GM20431 (cell line): ENCODE data around the gene OR2T6.
"Not testable (repeated sequence)": the region's sequence is repeated elsewhere in the genome, so short reads cannot be mapped to it uniquely, and the experiment has no call there.

Source experiments
- in situ Hi-C: fragments of 300-500 bp; cut with MseI, MboI; formaldehyde crosslinking; loops from one replicate; pipeline ENCODE4 v1.15.0; 2020; ENCODE audit warnings: low sequenced_read_pairs; ENCODE audit not compliant: unreplicated experiment

The OR2T6 gene, protein sequence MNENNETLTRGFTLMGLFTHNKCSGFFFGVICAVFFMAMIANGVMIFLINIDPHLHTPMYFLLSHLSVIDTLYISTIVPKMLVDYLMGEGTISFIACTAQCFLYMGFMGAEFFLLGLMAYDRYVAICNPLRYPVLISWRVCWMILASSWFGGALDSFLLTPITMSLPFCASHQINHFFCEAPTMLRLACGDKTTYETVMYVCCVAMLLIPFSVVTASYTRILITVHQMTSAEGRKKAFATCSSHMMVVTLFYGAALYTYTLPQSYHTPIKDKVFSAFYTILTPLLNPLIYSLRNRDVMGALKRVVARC

DNA sequence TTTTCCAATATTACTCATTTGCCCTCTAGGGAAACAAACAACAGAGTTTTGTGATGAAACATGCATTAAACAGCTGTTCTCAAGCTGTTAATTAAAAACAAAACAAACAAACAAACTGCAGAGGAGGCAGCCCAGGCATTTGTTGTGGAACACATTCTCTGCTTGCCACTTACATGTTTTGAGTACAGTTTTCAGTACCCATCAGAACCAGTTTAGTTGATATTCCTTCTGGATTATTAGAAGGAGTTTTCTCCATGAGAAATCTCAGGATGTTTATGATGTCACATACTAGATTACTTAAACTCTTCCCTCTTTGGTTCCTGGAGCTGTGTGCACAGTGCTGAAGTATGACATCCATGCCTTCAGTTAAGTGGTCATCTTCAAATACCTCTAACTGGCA, at the start of gene OR2T6:
TSS of gene OR2T6 (plus strand) at position 301 of the 400 bp plus-strand sequence. CDS start 11,863 bp downstream, outside the sequence.
- in situ Hi-C loops: no loop called here

DNA sequence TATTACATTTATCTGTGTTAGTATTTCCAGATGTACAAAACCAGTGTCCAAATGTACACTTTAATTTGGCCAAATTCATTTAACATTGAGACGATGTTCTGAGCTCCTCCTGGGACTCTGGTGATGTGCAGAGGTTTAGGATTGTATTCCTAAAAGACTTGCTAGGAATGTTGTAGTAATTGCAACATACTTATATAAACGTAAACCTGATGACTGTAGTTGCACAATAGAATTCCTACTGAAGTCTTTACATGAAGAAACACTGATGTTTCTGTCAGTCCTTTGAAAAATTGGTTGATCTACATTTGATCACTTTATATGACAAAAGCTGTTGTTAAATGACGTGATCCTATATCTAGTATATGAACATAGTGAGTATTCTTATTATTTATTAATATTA, 32.1 kb upstream of the OR2T6 start:
- in situ Hi-C loops: no loop called here

DNA sequence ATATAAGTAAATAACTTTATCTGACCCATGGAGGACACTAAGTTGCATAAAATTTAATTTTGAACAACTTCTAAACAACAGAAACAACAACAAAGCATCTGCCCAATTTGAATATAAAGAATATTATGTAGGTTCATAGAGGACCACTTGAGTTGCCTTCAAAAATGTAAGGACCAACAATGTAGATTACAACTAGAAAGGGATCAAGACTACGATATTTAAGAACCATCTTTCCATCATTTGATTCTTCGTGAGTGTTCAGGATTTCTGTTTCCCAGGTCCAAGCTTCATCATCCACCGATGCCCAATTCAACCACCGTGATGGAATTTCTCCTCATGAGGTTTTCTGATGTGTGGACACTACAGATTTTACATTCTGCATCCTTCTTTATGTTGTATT, 27.1 kb upstream of the OR2T6 start, which contains the start of gene OR14C36:
TSS of gene OR14C36 (plus strand) at position 301 of the 400 bp plus-strand sequence. CDS start at position 301, 0 bp downstream.
- in situ Hi-C loops: no loop called here

DNA sequence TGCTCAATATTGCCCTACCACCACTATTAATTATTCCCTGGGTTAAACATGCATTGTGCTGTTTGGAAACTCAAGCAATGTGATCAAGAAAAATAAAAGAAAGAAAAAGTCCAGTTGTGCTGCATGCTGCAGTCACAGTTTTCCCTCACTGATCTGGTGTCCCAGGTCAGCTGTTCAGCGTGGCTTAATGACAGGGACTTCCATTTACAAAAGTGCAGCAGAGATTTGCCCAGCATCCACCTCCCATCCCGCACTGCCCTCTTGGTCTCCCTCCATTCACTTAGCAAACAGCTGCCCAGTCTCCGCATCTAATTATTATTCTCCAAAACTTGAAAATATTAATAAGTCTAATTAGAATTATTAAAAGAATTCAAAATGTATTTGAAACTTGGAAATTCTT, 16.1 kb upstream of the OR2T6 start:
- in situ Hi-C loops: no loop called here

DNA sequence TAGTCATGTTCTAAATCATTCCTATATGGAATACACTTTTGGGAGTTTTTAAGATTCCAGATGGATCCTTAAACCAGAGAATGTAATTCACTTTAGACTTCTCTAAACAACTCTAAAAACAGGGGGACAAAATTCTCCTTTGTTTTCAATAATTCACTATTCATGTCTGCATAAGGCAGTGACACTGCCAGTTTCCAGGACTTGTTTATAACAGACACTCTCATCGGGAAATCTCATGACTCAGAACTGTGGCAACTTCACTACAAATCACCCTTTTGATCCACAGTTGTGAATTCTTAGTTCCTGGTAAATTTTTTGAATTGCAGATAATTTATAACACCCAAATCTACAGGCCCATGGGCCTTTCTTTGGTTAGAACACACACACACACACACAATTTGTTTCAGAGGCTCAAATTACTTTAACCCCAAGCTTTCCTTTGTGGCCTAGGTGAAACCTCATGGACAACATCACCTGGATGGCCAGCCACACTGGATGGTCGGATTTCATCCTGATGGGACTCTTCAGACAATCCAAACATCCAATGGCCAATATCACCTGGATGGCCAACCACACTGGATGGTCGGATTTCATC, 14.3 kb upstream of the OR2T6 start, which contains the start of gene OR2T4:
TSS of gene OR2T4 (plus strand) at position 545 of the 595 bp plus-strand sequence. CDS start at position 545, 0 bp downstream.
- in situ Hi-C loops: no loop called here

DNA sequence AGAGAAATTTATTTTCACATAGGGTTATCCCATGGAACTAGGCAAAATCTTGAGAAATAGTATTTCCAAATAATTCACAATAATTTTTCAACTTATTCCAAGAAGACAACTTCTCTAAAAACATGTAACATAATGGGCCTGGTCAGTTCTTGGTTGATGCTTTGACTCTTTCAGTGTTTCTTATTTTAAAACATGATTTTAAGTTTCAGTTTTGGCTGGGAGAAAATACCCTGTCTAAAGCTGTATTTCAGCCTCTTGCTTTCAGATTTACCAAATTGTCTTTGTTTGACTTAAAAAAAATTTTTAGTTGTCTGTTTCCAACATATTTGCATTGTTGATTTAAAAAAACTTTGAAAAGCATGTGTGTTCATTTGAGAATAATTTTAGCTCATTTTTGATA, 8.9 kb upstream of the OR2T6 start:
- in situ Hi-C loops: no loop called here

DNA sequence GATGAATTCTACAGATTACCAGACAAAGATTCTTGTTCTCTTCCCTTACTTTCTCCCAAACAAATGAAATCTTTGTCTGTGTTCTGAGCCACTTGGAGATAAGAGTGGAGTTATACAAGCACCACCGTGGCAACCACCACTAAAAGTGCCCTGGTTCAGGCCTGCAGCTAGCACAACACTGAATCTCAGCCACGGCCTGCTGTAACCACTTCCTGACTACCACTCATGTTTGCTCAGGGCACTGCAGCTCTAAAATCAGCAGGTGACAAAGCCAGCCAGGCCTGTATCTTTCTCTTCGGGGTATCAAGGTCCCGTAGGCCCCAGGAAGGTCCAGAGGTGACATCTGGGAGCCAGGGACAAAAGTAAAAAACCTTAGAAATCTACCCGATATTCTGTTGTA, 3.2 kb upstream of the OR2T6 start:
- in situ Hi-C loops: no loop called here

DNA sequence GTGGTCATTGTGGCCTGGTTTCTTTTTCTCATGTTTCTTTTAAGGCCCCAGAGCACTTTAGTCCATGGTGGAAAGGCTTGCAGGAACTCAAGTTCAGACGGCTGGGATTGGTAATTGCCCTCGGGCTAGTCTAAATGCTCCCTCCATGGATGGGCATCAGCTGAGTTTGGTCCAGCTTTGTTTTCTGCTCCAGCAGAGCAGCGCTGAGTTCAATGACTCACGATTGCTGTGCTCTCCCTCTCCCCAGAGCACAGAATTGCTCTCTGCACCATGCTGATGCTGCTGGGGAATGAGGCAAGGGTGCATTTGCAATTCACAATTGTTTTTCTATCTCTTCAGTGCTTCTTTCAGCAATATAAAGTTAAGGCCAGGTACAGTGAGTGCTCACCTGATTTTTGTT, 1.8 kb upstream of the OR2T6 start:
- in situ Hi-C loops: no loop called here

DNA sequence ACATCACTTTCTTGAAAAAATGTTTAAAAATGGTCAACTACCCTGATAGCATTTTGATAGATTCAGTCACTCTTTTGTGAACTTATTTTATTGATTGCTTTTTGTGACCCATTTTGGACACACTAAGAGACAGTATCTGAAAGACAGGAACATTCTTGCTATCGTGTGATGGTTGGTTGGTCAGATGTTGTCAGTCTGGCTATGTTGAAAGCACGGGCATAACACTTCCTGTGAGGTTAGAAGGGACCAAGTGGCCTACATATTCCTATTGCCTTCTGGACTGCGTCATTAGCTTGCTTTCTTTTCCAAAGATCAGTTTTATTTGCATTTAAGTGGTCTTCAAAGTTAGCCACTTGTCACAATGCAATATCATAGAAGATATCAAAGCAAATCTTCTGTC, 1.4 kb downstream of the OR2T6 start:
- in situ Hi-C loops: no loop called here

DNA sequence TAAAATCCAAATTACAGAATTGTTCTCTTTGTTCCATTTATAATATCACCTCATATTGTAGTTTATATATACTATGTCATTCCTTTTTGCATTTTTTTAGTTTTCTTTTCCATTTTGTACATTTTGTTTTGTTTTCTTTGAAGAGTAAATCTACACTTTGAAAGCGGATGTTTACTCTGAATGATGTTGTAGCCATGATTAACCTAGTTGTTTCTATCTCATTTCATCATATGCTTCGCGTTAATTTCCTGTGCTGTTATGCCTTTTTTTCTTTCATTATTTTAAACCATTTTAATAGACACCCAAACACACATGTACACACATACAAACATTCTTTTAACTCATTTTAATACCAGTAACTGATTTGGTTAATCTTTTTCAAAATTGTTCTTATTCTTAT, 5.3 kb downstream of the OR2T6 start:
- in situ Hi-C loops: no loop called here

DNA sequence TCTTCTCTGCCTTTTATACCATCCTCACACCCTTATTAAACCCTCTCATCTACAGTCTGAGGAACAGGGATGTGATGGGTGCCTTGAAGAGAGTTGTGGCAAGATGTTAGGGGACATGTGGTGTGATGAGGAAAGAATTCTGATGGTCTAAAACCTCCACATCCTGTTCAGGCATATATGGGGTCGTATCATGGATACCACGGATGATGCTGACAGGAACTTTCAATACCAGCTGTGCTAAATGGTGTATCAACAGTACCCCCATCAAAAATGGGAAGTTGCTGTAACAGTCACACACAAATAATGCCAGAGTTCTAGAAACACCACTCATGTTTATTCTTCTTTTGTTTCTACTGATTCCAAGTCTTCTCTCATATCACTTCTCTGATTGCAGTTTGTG, 12.9 kb downstream of the OR2T6 start:
- in situ Hi-C loops: no loop called here

DNA sequence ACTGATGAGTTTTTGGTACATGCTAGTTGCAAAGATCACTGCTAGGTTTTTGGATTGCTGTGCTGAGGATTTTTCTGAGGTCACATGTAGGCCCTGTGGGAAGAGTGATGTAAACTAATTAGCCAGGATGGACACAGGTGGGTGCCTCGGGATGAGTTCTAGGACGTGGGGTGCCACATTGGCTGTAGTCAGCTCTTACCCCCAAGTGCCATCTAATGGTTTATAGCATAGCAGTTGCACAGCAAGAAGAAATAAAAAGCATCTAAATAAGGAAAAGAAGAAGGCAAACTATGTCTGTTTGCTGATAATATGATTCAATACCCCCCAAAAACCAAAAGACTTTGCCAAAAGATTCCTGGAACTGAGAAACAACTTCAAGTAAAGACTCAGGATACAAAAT, 17.5 kb downstream of the OR2T6 start:
- in situ Hi-C loops: no loop called here

DNA sequence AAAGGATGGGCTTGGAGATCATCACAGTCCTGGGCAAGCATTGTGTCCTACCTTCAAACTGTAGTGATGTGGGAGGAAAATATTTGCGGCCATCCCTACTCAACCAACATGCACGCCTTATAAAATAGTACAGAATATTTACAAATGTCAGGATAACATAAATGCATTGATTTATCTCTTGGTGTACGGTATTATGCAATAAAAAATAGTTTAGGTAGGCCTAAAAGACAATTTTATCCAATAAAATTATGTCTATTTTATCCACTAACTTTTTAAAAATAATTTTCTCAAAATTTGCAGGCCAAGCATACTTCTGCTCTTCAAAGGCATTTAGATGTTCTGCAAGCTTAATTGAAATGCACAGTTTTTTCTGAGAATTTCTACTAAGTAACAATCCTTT, 27.2 kb downstream of the OR2T6 start, which contains the start of gene OR2T1:
TSS of gene OR2T1 (plus strand) at position 301 of the 400 bp plus-strand sequence. CDS start 3,100 bp downstream, outside the sequence.
- in situ Hi-C loops: no loop called here

DNA sequence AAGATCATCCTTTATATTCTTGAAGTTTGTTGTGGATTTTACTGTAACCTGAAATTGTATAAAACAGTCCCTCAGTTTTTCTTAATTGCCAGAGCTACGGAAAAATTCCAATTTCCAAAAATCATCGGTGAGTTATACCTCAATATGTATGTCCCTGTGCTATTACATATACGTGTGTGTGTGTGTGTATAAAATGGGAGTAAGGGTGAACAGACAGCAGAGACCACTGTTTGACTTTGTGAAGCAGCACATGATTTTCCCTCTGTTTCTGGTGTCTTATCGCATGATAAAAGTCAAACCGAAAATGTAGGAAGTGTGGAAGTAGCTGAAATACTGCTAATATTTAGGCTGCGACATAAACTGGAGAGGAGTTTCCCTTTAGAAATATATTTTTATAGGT, 28.5 kb downstream of the OR2T6 start:
- in situ Hi-C loops: no loop called here

DNA sequence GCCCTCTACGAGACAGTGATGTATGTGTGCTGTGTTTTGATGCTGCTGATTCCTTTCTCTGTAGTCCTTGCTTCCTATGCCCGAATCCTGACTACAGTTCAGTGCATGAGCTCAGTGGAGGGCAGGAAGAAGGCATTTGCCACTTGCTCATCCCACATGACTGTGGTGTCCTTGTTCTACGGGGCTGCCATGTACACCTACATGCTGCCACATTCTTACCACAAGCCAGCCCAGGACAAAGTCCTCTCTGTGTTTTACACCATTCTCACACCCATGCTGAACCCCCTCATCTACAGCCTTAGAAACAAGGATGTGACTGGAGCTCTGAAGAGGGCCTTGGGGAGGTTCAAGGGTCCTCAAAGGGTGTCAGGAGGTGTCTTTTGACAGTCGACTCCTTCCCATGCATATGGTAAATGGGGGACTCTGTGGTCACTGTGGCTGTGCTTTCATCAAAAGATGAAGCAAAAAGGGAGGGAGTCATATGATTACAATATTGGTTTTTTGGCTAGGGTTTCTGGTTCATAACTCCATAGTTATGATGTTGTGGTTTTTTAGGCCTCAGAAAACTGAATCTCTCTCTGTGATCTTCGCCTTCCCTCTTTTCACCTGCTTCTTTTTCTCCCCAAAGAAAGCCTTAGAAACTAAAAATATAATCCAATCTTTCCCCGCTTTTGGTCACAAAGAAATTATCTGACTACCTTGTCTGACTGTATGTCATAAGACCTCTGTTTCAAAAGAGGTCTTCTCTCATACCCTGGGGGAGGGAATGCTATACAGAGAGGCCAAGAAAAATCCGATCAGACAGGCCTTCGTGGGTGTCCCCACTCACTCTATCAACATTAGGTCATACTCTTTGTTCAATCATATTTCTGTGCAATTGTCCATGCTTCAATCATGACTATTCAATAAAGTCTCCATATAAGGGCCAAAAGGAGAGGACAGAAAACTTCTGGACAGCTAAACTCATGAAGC, 31.5 kb downstream of the OR2T6 start:
- in situ Hi-C loops: no loop called here

DNA sequence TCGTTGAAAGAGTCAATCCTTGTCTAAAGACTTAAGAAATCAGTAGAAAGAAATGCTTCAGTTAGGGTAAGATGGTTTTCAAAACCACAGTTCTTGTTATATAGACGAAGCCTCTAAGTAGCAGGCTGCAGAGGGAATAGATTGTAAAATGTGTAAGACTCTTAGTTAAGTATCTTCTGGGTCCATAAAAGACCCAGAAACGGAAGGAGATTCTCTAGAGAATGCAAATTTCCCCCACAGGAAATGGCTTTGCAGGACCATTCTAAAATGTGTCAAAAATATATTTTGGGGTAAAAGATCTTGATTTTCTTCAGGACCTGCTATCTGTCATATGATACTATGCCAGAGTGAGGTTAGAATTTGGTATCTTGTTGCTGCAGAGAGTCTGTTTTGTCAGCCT, 40.7 kb downstream of the OR2T6 start:
- in situ Hi-C loops: no loop called here

DNA sequence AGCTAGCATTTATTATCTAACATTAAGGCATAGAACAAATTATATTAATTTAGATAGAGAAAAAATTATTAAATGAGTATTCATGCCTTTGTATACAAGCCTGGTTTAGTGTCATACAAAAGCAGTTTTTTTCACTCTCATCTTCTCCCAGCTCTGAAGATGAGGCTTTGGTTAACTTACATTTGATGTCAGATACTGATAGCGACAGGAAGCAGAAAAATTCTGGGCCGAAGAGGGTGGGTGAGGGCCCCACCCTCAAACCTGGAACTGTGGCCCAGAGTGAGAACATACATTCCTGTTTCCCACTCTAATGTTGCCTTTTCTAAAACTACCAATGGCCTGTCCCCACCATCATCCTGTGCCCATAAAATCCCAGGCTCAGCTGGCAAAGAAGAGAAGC, 42.3 kb downstream of the OR2T6 start:
- in situ Hi-C loops: no loop called here

DNA sequence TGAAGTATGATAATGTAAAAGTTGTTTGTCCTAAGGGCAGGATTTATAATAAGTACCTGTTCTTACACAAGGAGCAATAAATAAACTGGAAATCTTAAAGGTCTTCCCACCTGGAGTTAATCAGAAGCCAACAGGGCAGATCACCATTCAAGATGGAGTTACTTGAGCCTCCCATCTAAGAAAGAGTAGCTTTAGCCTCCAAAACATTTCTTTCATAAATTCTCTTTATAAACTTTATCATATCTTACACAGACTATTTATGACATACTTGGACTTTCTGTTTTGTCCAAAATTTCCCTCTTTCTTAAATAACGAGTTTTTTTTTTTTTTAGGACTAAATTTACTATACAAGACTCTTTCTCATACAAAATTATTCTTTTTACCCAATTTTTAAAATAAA, 45.8 kb downstream of the OR2T6 start:
- in situ Hi-C loops: no loop called here

DNA sequence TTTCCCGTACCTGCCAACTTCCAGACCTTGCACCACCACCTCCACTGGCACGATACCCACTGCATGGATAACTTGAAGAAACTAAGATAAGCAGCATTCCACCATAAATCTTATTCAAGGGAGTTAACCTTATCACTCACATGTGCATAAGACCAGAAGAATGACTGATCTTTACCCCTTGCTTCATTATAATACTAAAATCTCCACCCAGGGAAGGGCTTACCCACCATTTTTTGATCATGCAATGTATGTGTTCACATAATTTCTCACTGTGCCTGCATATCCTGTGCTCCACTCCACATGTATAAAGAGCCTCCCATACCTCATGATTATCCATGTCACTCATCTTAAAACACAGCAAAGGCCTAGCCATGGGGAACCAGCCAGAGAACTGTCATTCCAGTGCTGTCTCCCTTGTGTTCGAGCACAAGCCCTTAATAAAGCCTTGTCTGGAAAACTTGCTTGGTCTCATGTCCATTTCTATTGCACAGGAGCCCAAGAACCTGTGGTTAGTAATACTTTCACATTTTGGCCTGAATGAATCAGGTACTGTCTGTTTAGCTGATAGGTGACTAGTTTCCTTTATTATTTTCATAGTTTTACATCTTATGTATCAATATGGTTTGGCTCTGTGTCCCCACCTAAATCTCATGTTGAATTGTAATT, 52.1 kb downstream of the OR2T6 start:
- in situ Hi-C loops: not testable (repeated sequence)

DNA sequence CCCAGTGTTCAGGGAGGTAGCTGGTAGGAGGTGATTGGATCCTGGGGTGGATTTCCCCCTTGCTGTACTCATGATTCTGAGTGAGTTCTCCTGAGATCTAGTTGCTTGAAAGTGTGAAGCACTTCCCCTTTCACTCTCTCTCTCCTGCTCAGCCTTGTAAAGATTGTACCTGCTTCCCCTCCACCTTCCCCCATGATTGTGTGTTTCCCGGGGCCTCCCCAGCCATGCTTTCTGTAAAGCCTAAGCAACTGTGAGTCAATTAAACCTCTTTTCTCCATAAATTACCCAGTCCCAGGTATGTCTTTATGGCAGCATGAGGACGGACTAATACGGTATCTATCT, 52.6 kb downstream of the OR2T6 start:
- in situ Hi-C loops: not testable (repeated sequence)
